Stimulated activated CD8-positive, alpha-beta memory T cell treated with anti-CD3 and anti-CD28 coated beads, Interleukin-7, amount 100 ng/mL, for 4 hours (primary cell): ENCODE measurements around the gene CHST9.

Experiments used
- DNase-seq, 2 donors: peaks; one replicate each; pipeline ENCODE4 v3.0.0-alpha.2; 2020; ENCODE audit warnings: low read depth in 2 of 2

The CHST9 gene

GRCh38 chr18:26864658-26865057, 320.4 kb downstream of the CHST9 start:
- DNase-seq = no peak

DNA sequence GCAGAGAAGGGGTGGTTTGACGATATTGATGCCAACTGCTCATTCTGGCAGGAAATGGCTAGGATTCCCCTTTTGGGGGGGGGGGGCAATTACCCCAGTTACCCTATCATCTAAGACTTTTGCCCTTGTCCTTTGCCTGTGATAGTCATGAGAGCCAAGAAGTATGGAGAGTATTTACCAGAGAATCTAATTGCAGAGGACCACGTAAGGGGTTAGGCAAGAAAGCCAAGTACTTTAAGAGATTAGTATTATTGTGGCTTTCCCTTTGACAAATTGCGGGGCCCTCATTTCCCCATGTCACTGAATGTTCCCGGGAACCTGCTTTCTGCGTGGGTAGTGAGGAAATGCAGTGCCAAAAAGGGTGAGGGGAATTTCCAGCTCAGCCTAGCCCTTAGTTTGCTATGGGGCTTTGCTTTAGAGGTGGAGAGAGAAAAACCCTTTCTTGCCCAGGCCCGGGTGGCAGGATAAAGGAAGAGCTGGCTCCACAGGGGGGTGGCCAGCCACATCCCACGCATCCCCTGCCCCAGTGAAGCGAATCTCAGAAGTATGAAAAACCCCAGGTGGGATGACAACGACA, 321.1 kb downstream of the CHST9 start:
- no peak for DNase-seq

DNA sequence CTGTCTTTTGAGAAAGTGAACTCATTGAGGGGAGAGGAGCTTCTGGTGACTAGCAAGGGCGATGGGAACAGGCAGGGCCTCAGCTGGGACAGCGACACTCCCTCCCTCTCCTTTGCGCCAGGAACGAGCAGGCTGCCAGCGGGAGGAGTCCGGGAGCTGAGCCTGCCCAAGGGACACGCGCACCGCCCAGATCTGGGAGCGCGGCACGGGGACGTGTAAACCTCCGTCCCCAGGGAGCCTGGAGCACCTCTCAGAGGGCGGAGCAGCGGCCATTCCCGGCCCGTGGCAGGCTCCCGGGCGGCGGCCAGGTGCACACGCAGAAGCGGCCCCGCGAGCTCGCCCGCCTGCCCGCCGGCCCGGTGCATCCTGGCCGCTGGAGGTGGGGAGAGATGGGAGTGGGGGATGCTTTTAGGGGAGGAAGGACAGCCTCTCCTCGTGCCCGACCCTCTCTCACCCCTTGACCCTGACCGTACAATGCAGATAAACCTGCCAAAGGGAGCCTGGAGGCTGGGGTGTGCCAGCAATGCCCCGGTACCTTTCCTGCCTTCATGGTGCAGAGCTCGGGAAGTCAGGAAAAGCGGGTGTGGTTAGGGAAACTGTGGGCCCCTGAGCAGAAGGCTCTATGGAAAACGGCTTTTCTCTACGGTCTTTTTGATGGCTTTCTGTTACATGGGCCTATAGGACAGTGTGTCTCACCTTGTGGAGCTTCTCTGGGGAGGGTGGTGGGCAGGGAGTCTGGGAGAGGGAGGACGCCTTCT, 321.8 kb downstream of the CHST9 start:
- DNase-seq = no peak

DNA sequence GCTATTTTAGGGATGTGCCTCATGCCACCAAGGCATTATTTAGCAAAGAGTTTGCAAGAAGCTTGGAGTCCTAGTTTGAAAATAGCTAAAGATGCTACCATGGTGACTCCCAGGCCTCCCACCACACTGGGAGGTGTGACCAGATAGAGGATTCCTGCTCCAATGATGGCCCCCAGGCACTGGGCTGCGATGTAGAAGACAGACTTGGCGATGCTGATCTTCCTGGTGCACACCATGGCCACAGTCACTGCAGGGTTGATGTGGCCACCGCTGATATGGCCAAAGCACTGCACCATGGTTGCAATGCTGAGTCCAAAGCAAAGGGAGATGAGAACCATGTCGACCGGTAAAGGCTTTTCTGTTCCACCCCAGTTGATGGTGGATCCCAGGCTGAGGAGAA, 323.0 kb downstream of the CHST9 start:
- DNase-seq = no peak
